IMR-90 (cell line): ENCODE measurements around the gene TTC29.

Experiments used
- CEBPB ChIP-seq: IDR thresholded peaks from 2 replicates; pipeline ENCODE4 v1.6.1; 2012; ENCODE audit warnings: low read depth, low read length, improper control_type of control experiment
- FOS ChIP-seq: fragments of 150-350 bp; IDR thresholded peaks from 2 replicates; pipeline ENCODE4 v1.6.1; 2016; ENCODE audit warnings: low read depth, low read length
- MAFK ChIP-seq: IDR thresholded peaks from 2 replicates; pipeline ENCODE4 v1.6.1; 2012; ENCODE audit warnings: low read depth, low read length, improper control_type of control experiment
- MAZ ChIP-seq: IDR thresholded peaks from 2 replicates; pipeline ENCODE4 v1.6.1; 2012; ENCODE audit warnings: low read depth, mild to moderate bottlenecking, low read length, improper control_type of control experiment, moderate library complexity, borderline replicate concordance
- POLR2A ChIP-seq: IDR thresholded peaks from 2 replicates; pipeline ENCODE4 v1.6.1; 2012; ENCODE audit warnings: mild to moderate bottlenecking, low read depth, low read length
- RAD21 ChIP-seq: IDR thresholded peaks from 2 replicates; pipeline ENCODE4 v1.6.1; 2012; ENCODE audit warnings: low read length, improper control_type of control experiment
- RFX5 ChIP-seq: IDR thresholded peaks from 2 replicates; pipeline ENCODE4 v1.8.0; 2012; ENCODE audit warnings: low read depth, mild to moderate bottlenecking, low read length, moderate library complexity
- SMC3 ChIP-seq: fragments of 150-350 bp; IDR thresholded peaks from 2 replicates; pipeline ENCODE4 v1.6.1; 2016; ENCODE audit warnings: low read depth, mild to moderate bottlenecking, antibody characterized with exemption, low read length, moderate library complexity
- TF ChIP-seq, protein P1 (sequence below): conservative IDR thresholded peaks from 2 replicates; pipeline ENCODE4 v1.5.1; 2012; ENCODE audit warnings: mild to moderate bottlenecking, low read depth, low read length, improper control_type of control experiment
- TF ChIP-seq, protein P2 (sequence below): fragments of 150-350 bp; IDR thresholded peaks from 2 replicates; pipeline ENCODE4 v1.6.1; 2017; ENCODE audit warnings: mild to moderate bottlenecking, antibody characterized with exemption, low read length, low read depth

DNA sequence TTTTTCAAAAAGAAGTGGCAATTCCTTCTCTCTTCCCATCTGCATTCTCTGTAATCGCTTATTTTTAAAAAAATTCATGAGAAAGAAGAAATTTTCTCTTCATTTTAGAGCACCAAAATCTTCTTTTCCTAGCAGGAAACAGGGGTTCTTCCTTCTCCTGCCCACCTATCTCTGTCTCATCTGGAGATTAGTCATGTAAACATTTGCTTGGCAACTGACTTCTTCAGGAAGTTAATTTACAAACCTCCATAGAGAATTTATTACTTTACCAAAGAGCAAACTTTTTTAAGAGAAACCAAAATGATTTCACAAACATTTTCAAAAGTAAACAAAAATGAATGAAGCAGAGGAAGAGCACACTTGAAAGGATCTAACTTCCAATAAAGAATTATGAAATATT is 13.5 kb downstream of the TTC29 start:
- TF ChIP-seq, protein P1, sequence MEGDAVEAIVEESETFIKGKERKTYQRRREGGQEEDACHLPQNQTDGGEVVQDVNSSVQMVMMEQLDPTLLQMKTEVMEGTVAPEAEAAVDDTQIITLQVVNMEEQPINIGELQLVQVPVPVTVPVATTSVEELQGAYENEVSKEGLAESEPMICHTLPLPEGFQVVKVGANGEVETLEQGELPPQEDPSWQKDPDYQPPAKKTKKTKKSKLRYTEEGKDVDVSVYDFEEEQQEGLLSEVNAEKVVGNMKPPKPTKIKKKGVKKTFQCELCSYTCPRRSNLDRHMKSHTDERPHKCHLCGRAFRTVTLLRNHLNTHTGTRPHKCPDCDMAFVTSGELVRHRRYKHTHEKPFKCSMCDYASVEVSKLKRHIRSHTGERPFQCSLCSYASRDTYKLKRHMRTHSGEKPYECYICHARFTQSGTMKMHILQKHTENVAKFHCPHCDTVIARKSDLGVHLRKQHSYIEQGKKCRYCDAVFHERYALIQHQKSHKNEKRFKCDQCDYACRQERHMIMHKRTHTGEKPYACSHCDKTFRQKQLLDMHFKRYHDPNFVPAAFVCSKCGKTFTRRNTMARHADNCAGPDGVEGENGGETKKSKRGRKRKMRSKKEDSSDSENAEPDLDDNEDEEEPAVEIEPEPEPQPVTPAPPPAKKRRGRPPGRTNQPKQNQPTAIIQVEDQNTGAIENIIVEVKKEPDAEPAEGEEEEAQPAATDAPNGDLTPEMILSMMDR, result no peak
- TF ChIP-seq RAD21 (no peak), POLR2A (no peak), SMC3 (no peak), MAFK (no peak), FOS (no peak), MAZ (no peak), CEBPB (no peak), RFX5 (no peak)
- TF ChIP-seq, protein P2, sequence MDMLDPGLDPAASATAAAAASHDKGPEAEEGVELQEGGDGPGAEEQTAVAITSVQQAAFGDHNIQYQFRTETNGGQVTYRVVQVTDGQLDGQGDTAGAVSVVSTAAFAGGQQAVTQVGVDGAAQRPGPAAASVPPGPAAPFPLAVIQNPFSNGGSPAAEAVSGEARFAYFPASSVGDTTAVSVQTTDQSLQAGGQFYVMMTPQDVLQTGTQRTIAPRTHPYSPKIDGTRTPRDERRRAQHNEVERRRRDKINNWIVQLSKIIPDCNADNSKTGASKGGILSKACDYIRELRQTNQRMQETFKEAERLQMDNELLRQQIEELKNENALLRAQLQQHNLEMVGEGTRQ, result no peak
